ENCODE data around the gene LHFPL3.

- TF ChIP-seq CTCF (IDR thresholded peaks at IDR 0.05) (no peak), POLR2A (IDR thresholded peaks at IDR 0.05) (no peak)
Measured at GRCh38 chr7:104371980-104372357, 43.6 kb downstream of the LHFPL3 start.

Data from esophagus squamous epithelium (tissue), 4 donors.